Measurements from ENCODE around the gene TP73.

Gene TP73

DNA sequence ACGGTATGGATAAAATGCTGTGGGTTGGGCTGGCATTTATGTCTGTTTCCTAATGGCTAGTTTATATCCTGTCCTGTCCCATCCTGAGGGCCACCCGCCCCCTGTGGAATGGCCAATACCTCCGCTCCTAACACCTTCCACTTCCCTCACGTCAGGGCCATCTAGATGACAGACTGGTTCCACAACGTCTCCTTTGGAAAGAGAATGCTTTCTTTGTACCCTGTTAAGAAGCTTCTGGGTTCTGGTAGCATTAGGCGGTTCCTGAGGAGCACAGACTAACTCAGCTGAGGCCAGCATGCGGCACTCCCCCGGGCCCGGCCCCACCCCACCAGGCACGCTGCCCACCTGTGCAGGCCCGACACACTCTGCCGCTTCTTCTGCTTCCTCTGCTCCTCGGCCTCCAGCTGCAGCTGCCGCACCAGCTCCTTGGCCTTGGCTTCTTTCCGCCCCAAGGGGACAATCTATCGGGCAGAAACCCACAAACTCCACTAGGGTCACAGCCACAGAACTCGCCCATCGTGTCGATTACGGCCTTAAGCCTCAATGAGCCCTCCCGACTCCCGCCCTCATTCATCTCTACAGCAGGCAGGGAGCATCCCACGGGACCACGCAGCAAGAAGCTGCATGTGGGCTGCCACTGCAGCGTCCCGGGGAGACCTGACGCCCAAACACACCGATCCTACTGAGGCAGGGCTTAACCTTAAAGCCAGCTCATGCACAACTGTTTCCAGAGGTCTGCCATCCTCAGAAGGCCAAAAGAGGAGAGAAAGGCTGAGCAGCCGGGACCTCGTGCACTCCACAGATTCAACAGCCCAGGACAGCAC lies 131.5 kb downstream of the TP73 start:
- CTCF ChIA-PET = interaction anchor here (1.3 to 2.3 kb wide), 4 partner anchors 8 to 23 kb away, joined by 3 to 13 read pairs (median 6); no protein-coding TSS in a partner anchor
- POLR2A ChIA-PET = no interaction called here
- TF ChIP-seq, protein P1, sequence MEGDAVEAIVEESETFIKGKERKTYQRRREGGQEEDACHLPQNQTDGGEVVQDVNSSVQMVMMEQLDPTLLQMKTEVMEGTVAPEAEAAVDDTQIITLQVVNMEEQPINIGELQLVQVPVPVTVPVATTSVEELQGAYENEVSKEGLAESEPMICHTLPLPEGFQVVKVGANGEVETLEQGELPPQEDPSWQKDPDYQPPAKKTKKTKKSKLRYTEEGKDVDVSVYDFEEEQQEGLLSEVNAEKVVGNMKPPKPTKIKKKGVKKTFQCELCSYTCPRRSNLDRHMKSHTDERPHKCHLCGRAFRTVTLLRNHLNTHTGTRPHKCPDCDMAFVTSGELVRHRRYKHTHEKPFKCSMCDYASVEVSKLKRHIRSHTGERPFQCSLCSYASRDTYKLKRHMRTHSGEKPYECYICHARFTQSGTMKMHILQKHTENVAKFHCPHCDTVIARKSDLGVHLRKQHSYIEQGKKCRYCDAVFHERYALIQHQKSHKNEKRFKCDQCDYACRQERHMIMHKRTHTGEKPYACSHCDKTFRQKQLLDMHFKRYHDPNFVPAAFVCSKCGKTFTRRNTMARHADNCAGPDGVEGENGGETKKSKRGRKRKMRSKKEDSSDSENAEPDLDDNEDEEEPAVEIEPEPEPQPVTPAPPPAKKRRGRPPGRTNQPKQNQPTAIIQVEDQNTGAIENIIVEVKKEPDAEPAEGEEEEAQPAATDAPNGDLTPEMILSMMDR (IDR thresholded peaks at IDR 0.05; ENCODE audit: control extremely low read depth, extremely low read depth, low read depth, missing control alignments) = no peak
- DNase-seq (ENCODE audit: extremely low spot score) = no peak

DNA sequence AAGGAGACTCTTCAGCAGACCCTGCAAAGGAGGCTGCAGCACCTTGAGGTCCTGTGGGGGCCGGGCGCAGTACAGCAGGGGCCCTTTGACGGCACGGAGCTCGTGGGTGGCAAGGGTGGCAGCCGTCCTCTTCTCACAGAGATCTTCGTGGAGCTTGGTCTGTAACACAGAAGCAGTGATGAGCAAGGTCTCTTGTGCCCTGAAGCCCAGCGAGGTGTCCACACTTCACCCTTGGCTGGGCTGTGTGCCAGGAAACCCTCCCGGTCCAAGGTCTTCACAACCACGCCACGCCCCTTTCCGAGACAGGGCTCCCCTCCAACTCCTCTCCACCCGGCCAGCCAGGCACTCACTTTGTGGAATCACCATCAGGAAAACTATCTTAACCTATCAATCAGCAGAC lies 132.7 kb downstream of the TP73 start:
- no peak for DNase-seq (ENCODE audit: extremely low spot score)
- CTCF ChIA-PET = interaction anchor here (0.9 to 2.3 kb wide), 6 partner anchors 9 to 25 kb away, joined by 3 to 13 read pairs (median 4); partner anchors contain the start of gene LRRC47
- TF ChIP-seq, protein P1 (IDR thresholded peaks at IDR 0.05; ENCODE audit: control extremely low read depth, extremely low read depth, low read depth, missing control alignments) = no peak
- POLR2A ChIA-PET = no interaction called here

DNA sequence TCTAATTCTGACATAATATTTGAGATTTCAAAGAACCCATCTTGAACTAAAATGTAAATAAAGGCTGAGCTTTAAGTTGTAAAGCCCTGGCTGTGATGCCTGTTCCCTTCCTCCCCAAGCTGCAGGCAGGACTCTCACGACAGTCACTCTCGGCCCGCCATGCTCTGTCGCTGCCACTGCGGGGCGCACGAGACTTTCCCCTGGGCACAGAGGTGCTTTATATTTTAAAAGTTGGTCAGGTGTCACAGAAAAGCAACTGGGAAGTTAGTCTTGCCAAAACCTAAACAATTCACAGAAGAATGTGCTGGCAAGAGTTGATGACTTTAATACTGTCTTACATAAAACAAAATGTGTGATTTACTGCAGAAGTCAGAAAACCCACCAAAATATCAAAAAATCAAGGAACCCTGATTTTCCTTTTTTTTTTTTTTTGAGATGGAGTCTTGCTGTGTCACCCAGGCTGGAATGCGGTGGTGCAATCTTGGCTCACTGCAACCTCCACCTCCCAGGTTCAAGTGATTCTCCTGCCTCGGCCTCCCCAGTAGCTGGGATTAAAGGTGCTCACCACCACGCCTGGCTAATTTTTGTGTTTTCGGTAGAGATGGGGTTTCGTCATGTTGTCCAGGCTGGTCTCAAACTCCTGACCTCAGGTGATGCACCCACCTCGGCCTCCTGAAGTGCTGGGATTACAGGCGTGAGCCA lies 133.3 kb downstream of the TP73 start:
- TF ChIP-seq, protein P1 (IDR thresholded peaks at IDR 0.05; ENCODE audit: control extremely low read depth, extremely low read depth, low read depth, missing control alignments) = peak; percentile 32
- DNase-seq (ENCODE audit: extremely low spot score) = no peak
- ChIA-PET CTCF (interaction anchor here (0.9 to 2.3 kb wide), 6 partner anchors 8 to 25 kb away, joined by 3 to 13 read pairs (median 4); partner anchors contain the start of gene LRRC47), POLR2A (no interaction called here)
